ENCODE data around the gene PLIN1.
"Not testable (repeated sequence)": the region's sequence is repeated elsewhere in the genome, so short reads cannot be mapped to it uniquely, and the experiment has no call there.

Gene PLIN1, protein sequence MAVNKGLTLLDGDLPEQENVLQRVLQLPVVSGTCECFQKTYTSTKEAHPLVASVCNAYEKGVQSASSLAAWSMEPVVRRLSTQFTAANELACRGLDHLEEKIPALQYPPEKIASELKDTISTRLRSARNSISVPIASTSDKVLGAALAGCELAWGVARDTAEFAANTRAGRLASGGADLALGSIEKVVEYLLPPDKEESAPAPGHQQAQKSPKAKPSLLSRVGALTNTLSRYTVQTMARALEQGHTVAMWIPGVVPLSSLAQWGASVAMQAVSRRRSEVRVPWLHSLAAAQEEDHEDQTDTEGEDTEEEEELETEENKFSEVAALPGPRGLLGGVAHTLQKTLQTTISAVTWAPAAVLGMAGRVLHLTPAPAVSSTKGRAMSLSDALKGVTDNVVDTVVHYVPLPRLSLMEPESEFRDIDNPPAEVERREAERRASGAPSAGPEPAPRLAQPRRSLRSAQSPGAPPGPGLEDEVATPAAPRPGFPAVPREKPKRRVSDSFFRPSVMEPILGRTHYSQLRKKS

DNA sequence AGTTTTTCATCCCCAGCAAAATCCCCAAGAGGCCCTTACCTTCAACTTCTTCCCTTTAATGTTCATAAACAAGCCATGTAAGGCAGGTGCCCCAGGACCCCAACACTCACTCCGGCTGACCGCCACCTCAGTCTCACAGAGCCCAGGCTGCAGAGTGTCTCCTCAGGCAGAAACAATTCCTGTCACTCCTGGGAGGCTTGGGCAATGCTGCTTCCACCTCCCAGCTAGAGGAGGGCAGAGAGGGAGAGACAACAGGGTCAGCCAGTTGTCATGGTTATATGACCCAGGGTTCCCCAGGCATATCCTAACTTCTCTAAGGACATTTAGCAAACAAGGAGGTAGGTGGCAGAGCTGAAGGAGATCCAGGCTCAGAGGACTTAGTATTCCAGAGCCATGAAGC lies at the start of gene PLIN1:
Gene PLIN1, minus strand, starts transcription at position 156 of the 400 bp plus-strand sequence. CDS start 1,878 bp downstream, outside the sequence.
- no peak for DNase-seq (ENCODE audit: low read depth in 3 of 3, low spot score in 1 of 3)

DNA sequence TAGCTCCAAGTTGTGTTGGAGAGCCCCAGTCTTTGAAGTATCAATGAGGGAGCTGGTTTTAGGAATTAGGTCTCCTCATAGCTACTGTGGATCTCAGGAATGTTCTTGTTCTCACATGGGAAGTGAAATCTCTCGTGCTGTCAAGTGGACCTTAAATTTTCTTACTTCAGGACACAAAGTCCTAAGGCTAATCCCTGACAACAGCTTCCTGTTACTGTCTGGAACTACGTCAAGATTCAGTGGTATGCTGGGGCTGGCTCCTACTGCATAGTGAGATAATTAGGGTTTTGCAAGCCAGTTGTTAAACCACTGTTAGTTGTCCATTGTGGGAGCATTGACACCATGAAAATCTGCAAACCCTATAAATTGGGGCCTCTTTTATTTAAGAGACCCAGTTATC lies 49.1 kb upstream of the PLIN1 start:
- no peak for DNase-seq (ENCODE audit: low read depth in 3 of 3, low spot score in 1 of 3)

DNA sequence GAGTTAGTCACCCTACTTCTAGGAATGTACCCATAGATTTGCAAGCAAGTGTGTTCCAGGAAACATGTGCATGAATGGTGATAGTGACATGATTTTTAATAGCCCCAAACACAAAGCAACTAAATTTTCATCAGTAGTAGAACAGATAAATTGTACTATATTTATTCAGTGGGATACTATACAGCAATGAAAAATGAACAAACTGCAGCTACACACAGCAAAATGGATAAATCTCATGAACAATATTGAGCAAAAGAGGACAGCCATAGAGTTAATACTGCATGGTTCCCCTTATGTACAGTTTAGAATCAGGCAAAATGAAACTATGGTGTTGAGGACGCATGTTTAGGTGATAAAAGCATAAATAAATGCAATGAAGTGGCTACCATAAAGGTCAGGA lies 45.9 kb upstream of the PLIN1 start:
- DNase-seq (ENCODE audit: low read depth in 3 of 3, low spot score in 1 of 3), result no peak

DNA sequence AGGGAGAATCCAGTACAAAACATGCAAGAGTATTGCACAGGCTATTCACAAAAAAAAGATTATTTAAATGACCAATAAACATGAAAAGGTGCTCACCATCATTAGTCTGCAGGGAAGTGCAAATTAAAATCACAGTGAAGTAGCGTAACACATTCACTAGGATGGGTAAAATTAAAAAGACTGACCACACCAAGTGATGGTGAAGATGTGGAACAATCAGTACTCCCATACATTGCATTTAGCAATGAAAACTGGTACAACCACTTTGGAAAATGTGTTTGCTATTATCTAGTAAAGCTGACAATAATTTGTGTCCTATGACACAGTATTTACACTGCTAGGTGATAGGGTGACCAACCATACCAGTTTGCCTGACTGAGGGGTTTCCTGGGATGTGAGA lies 45.5 kb upstream of the PLIN1 start:
- no peak for DNase-seq (ENCODE audit: low read depth in 3 of 3, low spot score in 1 of 3)

GRCh38 chr15:89723031-89723430 lies 43.9 kb upstream of the PLIN1 start:
- DNase-seq (ENCODE audit: low read depth in 3 of 3, low spot score in 1 of 3), result no peak

GRCh38 chr15:89714775-89715174 lies 35.6 kb upstream of the PLIN1 start:
- no peak for DNase-seq (ENCODE audit: low read depth in 3 of 3, low spot score in 1 of 3)

DNA sequence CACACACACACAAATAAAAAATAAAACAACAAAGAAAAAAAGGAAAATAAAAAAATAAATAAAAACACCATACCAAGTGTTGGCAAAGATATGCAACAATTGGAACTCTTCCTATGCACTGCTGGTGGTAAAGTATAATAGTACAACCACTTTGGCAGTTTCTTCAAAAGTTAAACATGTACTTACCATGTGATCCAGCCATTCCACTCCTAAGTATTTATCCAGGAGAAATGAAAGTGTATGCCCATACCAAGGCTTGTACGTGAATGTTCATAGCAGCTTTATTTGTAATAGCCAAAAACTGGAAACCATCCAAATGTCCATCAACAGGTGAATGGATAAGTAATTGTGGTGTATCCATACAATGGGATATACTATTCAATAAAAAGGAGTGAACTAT lies 28.4 kb upstream of the PLIN1 start:
- no peak for DNase-seq (ENCODE audit: low read depth in 3 of 3, low spot score in 1 of 3)

- no peak for DNase-seq (ENCODE audit: low read depth in 3 of 3, low spot score in 1 of 3)
Measured at GRCh38 chr15:89704411-89704810, 25.2 kb upstream of the PLIN1 start.

DNA sequence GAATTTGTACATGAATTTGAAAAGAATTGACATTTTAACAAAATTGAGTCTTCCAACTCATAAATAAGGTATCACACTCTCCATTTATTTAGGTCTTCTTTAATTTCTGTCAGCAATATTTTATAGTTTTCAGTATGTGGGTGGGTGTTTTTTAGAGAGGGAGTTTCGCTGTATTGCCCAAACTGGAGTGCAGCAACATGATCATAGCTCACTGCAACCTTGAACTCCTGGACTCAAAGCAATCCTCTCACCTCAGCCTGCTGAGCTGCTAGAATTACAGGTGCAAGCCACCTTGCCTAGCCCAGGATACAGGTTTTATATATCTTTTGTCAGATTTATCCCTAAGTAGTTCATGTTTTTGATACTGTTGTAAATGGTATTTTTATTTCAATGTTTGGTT lies 16.0 kb upstream of the PLIN1 start:
- DNase-seq (ENCODE audit: low read depth in 3 of 3, low spot score in 1 of 3), result no peak

DNA sequence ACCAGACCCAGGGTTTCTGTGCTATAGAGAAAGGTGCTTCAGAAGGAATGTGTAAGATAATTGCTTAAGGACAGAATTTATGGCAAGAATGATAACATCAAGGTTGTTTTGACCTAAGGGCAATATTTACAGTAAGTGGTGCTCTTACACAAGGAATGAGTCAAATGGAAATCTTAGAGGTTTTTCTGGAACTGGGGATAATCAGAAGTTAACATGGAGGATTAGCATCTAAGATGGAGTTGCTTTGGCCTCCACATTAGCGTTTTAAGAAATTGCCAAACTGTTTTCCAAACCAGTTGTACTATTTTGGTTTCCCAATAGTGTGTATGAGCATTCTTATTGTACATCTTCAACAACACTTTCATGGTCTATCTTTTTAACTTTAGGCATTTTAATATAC lies 14.5 kb upstream of the PLIN1 start:
- no peak for DNase-seq (ENCODE audit: low read depth in 3 of 3, low spot score in 1 of 3)

- no peak for DNase-seq (ENCODE audit: low read depth in 3 of 3, low spot score in 1 of 3)
Measured at GRCh38 chr15:89693091-89693490, 13.9 kb upstream of the PLIN1 start.

- DNase-seq (ENCODE audit: low read depth in 3 of 3, low spot score in 1 of 3), result peak; percentile 40 to 66 (median 54)
Measured at GRCh38 chr15:89690276-89691218, 11.4 kb upstream of the PLIN1 start, which contains the start of the genes PEX11A and WDR93. TSS of gene PEX11A (minus strand) at chr15:89690754. CDS start at chr15:89690632, 122 bp downstream. TSS of gene WDR93 (plus strand) at chr15:89690811. CDS start at chr15:89701747, 10,936 bp downstream.

DNA sequence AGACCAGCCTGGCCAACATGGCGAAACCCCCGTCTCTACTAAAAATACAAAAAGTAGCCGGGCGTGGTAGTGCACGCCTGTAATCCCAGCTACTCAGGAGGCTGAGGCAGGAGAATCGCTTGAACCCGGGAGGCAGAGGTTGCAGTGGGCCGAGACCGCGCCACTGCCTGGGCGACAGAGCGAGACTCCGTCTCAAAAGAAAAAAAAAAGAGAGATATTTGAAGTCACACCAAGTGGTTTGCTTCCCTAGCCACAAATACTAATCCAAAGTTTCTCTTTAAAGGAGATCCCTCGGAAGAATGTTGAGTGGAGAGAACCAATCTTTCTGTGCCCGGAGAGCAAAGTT lies 10.7 kb upstream of the PLIN1 start:
- DNase-seq (ENCODE audit: low read depth in 3 of 3, low spot score in 1 of 3), result not testable (repeated sequence)

GRCh38 chr15:89686522-89686921 lies 7.4 kb upstream of the PLIN1 start:
- no peak for DNase-seq (ENCODE audit: low read depth in 3 of 3, low spot score in 1 of 3)

- DNase-seq (ENCODE audit: low read depth in 3 of 3, low spot score in 1 of 3), result no peak
Measured at GRCh38 chr15:89685995-89686394, 6.8 kb upstream of the PLIN1 start.

GRCh38 chr15:89681146-89681545 lies 2.0 kb upstream of the PLIN1 start:
- DNase-seq (ENCODE audit: low read depth in 3 of 3, low spot score in 1 of 3), result no peak

GRCh38 chr15:89680282-89680873 lies 1.2 kb upstream of the PLIN1 start:
- no peak for DNase-seq (ENCODE audit: low read depth in 3 of 3, low spot score in 1 of 3)

DNA sequence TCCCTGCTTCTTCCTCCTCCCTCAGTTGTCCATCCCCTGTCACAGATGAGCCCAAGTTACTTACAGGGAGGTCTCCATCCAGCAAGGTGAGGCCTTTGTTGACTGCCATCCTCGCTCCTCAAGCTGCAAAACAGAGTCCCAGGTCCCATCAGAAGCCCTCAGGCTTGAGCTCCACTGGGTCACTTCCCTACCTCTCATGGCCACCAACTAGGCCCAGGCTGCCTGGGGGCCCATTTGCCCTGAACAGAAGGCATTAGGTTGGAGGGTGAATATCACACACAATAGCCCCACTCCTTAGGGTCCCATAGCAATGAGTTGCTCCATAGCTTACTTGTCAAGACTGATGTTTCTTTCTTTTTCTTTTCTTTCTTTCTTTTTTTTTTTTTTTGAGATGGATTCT lies 1.8 kb downstream of the PLIN1 start:
- no peak for DNase-seq (ENCODE audit: low read depth in 3 of 3, low spot score in 1 of 3)

DNA sequence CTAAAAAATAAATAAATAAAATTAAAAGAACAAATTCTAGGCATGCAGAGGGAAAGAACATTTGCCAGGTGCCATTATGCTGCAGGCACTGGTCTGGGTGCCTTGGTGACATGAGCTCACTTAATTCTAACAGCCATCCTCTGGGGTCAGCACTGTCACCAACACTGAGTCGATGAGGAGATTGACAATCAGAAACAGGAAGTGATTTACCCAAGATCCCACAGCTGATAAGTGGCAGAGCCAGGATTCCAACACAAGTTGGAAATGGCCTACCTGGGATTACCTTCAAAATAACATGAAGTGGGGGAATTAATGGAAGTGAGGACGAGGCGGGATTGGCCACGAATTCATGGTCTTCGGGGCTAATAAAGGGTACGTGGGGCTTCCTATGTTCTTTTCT lies 3.6 kb downstream of the PLIN1 start:
- DNase-seq (ENCODE audit: low read depth in 3 of 3, low spot score in 1 of 3), result no peak

- DNase-seq (ENCODE audit: low read depth in 3 of 3, low spot score in 1 of 3), result no peak
Measured at GRCh38 chr15:89674526-89674925, 4.6 kb downstream of the PLIN1 start.

DNA sequence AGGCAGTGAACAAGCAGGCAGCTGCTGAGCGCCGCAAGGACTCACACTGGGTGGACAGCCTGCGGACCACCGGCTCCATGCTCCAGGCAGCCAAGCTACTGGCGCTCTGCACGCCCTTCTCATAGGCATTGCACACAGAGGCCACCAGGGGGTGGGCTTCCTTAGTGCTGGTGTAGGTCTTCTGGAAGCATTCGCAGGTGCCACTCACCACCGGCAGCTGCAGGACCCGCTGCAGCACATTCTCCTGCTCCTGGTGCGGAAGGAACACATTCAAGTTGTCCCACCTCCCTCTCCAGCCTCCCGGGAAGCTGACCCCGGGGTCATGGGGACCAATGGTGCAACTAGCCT lies 6.0 kb downstream of the PLIN1 start:
- no peak for DNase-seq (ENCODE audit: low read depth in 3 of 3, low spot score in 1 of 3)
